Nephron (organoid): Measurements from ENCODE around the gene PRDM16.

ENCODE experiments used
- H3K27ac Mint-ChIP-seq, 3 experiments: 2 replicates each; pipeline ENCODE4 v1.8.0; 2020; ENCODE audit warnings: mixed read lengths in 3 of 3, mild to moderate bottlenecking in 2 of 3, moderate library complexity in 1 of 3
- H3K27me3 Mint-ChIP-seq: 2 replicates; pipeline ENCODE4 v1.8.0; 2021; ENCODE audit warnings: low read depth, mild to moderate bottlenecking, moderate library complexity, mixed read lengths
- H3K36me3 Mint-ChIP-seq: 2 replicates; pipeline ENCODE4 v1.8.0; 2020; ENCODE audit warnings: low read depth, mixed read lengths
- H3K4me1 Mint-ChIP-seq: 2 replicates; pipeline ENCODE4 v1.8.0; 2020; ENCODE audit warnings: mixed read lengths
- H3K4me3 Mint-ChIP-seq, 3 experiments: 2 replicates each; pipeline ENCODE4 v1.8.0; 2020; ENCODE audit warnings: mild to moderate bottlenecking in 3 of 3, mixed read lengths in 3 of 3, moderate library complexity in 2 of 3
- H3K9me3 Mint-ChIP-seq: 2 replicates; pipeline ENCODE4 v1.8.0; 2020; ENCODE audit warnings: mixed read lengths
- TF ChIP-seq, protein P1 (sequence below), 3 experiments: fragments of 200-600 bp; sonication (generic); IDR thresholded peaks; one replicate each; pipeline ENCODE4 v1.5.0; 2021; ENCODE audit warnings: antibody characterized with exemption in 3 of 3; ENCODE audit not compliant: unreplicated experiment in 3 of 3

Gene PRDM16

DNA sequence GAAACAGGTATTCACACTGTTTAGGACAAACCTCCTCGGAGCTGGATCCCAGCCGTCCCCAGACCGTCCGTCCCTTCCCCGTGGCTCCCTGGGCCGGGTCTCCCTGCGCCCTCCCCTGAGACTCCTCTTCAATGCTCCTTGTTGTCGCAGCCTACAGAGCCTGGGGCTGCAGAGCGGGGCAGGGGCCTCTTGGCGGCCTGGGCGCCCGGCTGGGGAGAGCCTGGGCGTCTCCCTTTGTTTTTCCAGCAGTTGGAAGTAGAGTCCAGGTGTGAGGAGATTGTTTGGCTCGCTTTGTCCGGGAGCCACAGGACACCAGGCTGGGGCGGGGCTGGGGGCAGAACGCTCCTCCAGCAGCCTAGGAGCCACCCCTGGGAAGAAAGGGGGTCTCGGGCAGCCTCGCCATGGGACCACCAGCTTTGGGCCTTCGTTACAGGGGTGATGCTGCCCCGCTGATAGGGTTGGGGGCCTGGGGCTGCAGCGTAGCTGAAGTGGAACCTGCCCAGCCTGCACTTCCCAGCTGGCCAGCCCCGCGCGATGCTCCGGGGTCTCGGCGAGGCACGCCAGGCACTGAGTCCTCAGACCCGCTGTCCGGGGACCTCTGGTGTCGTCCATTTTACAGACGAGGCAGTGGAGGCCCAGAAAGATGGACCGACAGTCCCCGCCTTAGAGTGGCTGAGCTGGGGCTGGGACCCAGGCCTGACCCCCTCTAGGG is 66.9 kb downstream of the PRDM16 start:
- no peak overlapping the region for H3K27ac Mint-ChIP-seq
- H3K36me3 Mint-ChIP-seq, result no peaks in the 10 kb centered on the region
- H3K4me1 Mint-ChIP-seq, result peaks cover 16% of the 10 kb centered on the region
- no peaks in the 10 kb centered on the region for H3K9me3 Mint-ChIP-seq
- TF ChIP-seq, protein P1, sequence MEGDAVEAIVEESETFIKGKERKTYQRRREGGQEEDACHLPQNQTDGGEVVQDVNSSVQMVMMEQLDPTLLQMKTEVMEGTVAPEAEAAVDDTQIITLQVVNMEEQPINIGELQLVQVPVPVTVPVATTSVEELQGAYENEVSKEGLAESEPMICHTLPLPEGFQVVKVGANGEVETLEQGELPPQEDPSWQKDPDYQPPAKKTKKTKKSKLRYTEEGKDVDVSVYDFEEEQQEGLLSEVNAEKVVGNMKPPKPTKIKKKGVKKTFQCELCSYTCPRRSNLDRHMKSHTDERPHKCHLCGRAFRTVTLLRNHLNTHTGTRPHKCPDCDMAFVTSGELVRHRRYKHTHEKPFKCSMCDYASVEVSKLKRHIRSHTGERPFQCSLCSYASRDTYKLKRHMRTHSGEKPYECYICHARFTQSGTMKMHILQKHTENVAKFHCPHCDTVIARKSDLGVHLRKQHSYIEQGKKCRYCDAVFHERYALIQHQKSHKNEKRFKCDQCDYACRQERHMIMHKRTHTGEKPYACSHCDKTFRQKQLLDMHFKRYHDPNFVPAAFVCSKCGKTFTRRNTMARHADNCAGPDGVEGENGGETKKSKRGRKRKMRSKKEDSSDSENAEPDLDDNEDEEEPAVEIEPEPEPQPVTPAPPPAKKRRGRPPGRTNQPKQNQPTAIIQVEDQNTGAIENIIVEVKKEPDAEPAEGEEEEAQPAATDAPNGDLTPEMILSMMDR (IDR thresholded peaks at IDR 0.05; ENCODE audit: unreplicated experiment in 3 of 3), result no peak
- peaks cover 75% of the 10 kb centered on the region for H3K27me3 Mint-ChIP-seq
- H3K4me3 Mint-ChIP-seq, result no peak overlapping the region

DNA sequence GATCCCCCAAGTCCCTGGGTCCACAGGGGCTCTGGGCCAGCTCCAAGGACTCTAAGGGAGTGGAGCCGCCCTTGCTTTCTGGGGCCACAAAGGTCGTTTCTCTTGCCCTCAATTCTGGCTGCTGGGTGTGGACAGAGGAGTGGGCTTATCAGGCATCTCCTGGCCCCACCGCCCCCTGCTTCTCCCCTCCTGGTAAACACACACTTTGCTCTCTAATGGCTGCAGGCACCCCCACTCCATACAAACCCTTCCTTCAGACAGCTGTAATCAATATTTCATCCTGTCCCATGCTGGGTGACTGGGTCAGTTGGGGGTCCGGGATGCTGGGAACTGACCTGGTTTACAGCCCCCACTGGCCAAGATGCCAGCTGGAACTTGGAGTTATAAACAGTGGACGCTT is 67.5 kb downstream of the PRDM16 start:
- Mint-ChIP-seq H3K9me3 (no peaks in the 10 kb centered on the region), H3K27me3 (peaks cover 81% of the 10 kb centered on the region), H3K36me3 (no peaks in the 10 kb centered on the region), H3K4me1 (peaks cover 19% of the 10 kb centered on the region), H3K27ac (peak overlapping the region in 2 of 3 experiments; percentile 28 to 56), H3K4me3 (no peak overlapping the region)
- TF ChIP-seq, protein P1 (IDR thresholded peaks at IDR 0.05; ENCODE audit: unreplicated experiment in 3 of 3), result no peak

- TF ChIP-seq, protein P1 (IDR thresholded peaks at IDR 0.05; ENCODE audit: unreplicated experiment in 3 of 3), result no peak
- peaks cover 19% of the 10 kb centered on the region for H3K4me1 Mint-ChIP-seq
- H3K27ac Mint-ChIP-seq, result no peak overlapping the region
- H3K4me3 Mint-ChIP-seq, result no peak overlapping the region
- no peaks in the 10 kb centered on the region for H3K9me3 Mint-ChIP-seq
- no peaks in the 10 kb centered on the region for H3K36me3 Mint-ChIP-seq
- H3K27me3 Mint-ChIP-seq, result peaks cover 83% of the 10 kb centered on the region
Observed at GRCh38 chr1:3137111-3138100, 68.4 kb downstream of the PRDM16 start.

- peaks cover 84% of the 10 kb centered on the region for H3K27me3 Mint-ChIP-seq
- H3K4me3 Mint-ChIP-seq, result no peak overlapping the region
- no peak overlapping the region for H3K27ac Mint-ChIP-seq
- peaks cover 15% of the 10 kb centered on the region for H3K4me1 Mint-ChIP-seq
- no peaks in the 10 kb centered on the region for H3K9me3 Mint-ChIP-seq
- H3K36me3 Mint-ChIP-seq, result no peaks in the 10 kb centered on the region
- TF ChIP-seq, protein P1 (IDR thresholded peaks at IDR 0.05; ENCODE audit: unreplicated experiment in 3 of 3), result no peak
Observed at GRCh38 chr1:3138623-3139151, 69.7 kb downstream of the PRDM16 start.

DNA sequence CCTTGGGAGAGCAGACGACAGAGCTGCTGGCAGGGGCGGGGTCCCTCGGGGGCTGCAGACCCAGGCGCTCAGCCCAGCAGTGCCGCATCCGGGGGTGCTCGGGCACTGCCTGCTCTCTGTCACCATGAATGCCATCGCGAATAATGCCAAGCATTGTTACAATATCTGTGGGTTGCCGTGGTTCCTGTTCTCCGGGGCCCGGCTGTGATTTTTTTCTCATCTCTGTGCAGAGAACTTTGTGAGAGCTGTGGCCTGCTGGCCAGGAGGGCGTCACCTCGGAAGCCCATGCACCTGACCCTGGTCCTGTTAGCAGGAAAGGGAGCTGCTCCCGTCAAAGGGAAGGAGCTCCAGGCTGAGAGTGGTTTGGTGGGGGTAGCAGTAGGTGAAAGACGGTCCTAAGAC is 70.4 kb downstream of the PRDM16 start:
- Mint-ChIP-seq H3K4me1 (peaks cover 11% of the 10 kb centered on the region), H3K27me3 (peaks cover 80% of the 10 kb centered on the region), H3K36me3 (no peaks in the 10 kb centered on the region), H3K4me3 (peak overlapping the region in 1 of 3 experiments; percentile 59), H3K9me3 (no peaks in the 10 kb centered on the region), H3K27ac (no peak overlapping the region)
- TF ChIP-seq, protein P1 (IDR thresholded peaks at IDR 0.05; ENCODE audit: unreplicated experiment in 3 of 3), result no peak
